Naive B cell (primary cell): ENCODE data around the gene ARID4B. TPM values are rescaled to one million over a fixed set of nuclear protein-coding genes. Genes with fewer than 3 reads are reported as not detected.

Source experiments
- ATAC-seq, 2 donors: fragments of 150-1000 bp; cut with Tn5 transposase; 2 replicates each; pipeline ENCODE4 v1.10.0; 2021; ENCODE audit warnings: low read depth in 2 of 2, mild to moderate bottlenecking in 2 of 2, moderate library complexity in 2 of 2
- DNase-seq: peaks from one replicate; pipeline ENCODE4 v3.0.0; 2022
- H3K27ac Mint-ChIP-seq, 6 donors: one replicate each; pipeline ENCODE4 v1.8.0; 2020 to 2022; ENCODE audit warnings: mild to moderate bottlenecking in 6 of 6, mixed read lengths in 6 of 6, moderate library complexity in 5 of 6, inconsistent platforms in 2 of 6
- H3K27me3 Mint-ChIP-seq, 3 donors: one replicate each; pipeline ENCODE4 v1.8.0; 2021 to 2022; ENCODE audit warnings: mixed read lengths in 3 of 3, mild to moderate bottlenecking in 1 of 3
- H3K36me3 Mint-ChIP-seq, 2 donors: one replicate each; pipeline ENCODE4 v1.8.0; 2020 to 2022; ENCODE audit warnings: mixed read lengths in 2 of 2, inconsistent platforms in 1 of 2, mild to moderate bottlenecking in 1 of 2
- H3K4me1 Mint-ChIP-seq, 3 donors: one replicate each; pipeline ENCODE4 v1.8.0; 2020 to 2022; ENCODE audit warnings: mixed read lengths in 3 of 3, inconsistent platforms in 1 of 3, mild to moderate bottlenecking in 1 of 3, moderate library complexity in 1 of 3
- H3K4me3 Mint-ChIP-seq, 8 donors: one replicate each; pipeline ENCODE4 v1.8.0; 2020 to 2022; ENCODE audit warnings: mild to moderate bottlenecking in 8 of 8, mixed read lengths in 8 of 8, moderate library complexity in 8 of 8, inconsistent platforms in 2 of 8
- H3K9me3 Mint-ChIP-seq, 7 donors: one replicate each; pipeline ENCODE4 v1.8.0; 2020 to 2022; ENCODE audit warnings: mixed read lengths in 7 of 7, mild to moderate bottlenecking in 5 of 7, inconsistent platforms in 2 of 7, moderate library complexity in 1 of 7
- polyA plus RNA-seq, 6 donors: library from polyadenylated mRNA; unstranded; fragments of 300-500 nt; fragmentation: Illumina TruSeq; gene quantifications; one replicate each; pipeline ENCODE4 v1.2.3, GENCODE V29; 2021; ENCODE audit warnings: low read depth in 6 of 6

ARID4B gene
- polyA plus RNA-seq, 6 donors from 2014 or later: 22.5 to 100 (median 59.7) TPM

DNA sequence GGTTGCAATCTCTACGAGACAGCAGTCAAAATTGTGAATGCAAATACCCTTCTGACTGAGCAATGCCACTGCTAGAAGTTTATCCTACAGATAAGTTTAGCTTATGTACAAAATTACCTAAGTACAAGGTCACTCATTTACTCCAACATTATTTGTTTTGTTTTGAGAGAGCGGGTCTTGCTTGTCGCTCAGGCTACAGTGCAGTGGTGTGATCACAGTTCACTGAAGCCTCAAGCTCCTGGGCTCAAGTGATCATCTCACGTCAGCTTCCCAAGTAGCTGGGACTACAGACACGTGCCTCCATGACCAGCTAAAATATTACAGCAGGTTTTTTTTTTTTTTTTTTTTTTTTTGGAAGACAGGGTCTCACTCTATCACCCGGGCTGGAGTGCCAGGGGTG, 182.3 kb downstream of the ARID4B start:
- H3K36me3 Mint-ChIP-seq: peaks cover 6 to 13% of the 10 kb centered on the region in 2 donors
- no peak for ATAC-seq
- no peaks in the 10 kb centered on the region for H3K27me3 Mint-ChIP-seq
- peaks cover 6 to 20% (median 19%) of the 10 kb centered on the region in 3 donors for H3K4me1 Mint-ChIP-seq
- H3K27ac Mint-ChIP-seq: no peak overlapping the region
- no peak for DNase-seq
- H3K4me3 Mint-ChIP-seq: no peak overlapping the region
- H3K9me3 Mint-ChIP-seq: no peaks in the 10 kb centered on the region

GRCh38 chr1:235142991-235143390, 185.0 kb downstream of the ARID4B start:
- Mint-ChIP-seq H3K27ac (no peak overlapping the region), H3K4me3 (peak overlapping the region in 1 of 8 donors; percentile 1), H3K4me1 (peaks cover 4 to 17% (median 13%) of the 10 kb centered on the region in 3 donors), H3K36me3 (peaks cover 13 to 20% of the 10 kb centered on the region in 2 donors), H3K27me3 (no peaks in the 10 kb centered on the region), H3K9me3 (no peaks in the 10 kb centered on the region)
- DNase-seq: no peak
- ATAC-seq: no peak

DNA sequence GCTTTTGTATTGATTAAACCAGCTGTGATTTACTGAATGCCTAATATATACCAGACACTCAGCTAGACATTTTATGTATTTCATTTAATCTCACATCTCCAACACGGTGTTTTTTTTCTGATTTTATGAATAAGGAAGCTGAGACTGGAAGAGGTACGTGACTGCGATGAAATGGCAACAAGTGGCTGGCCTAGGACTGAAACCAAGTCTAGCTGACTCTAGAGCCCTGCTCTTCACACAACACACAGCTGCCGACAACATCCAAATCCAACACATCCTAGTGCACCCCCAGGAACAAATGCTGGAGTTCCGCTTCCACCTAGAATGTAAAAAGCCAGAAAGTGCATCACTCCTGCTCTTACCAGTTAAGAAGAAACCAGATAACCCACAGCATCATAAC, 188.7 kb downstream of the ARID4B start:
- Mint-ChIP-seq H3K4me3 (no peak overlapping the region), H3K36me3 (peaks cover 28 to 36% of the 10 kb centered on the region in 2 donors), H3K27me3 (no peaks in the 10 kb centered on the region), H3K9me3 (no peaks in the 10 kb centered on the region), H3K27ac (peak overlapping the region in 1 of 6 donors; percentile 47), H3K4me1 (peaks cover 0 to 8% (median 5%) of the 10 kb centered on the region in 3 donors)
- no peak for ATAC-seq
- no peak for DNase-seq

GRCh38 chr1:235138821-235139220, 189.2 kb downstream of the ARID4B start:
- no peak overlapping the region for H3K4me3 Mint-ChIP-seq
- H3K36me3 Mint-ChIP-seq: peaks cover 27 to 36% of the 10 kb centered on the region in 2 donors
- DNase-seq: no peak
- H3K4me1 Mint-ChIP-seq: peaks cover 0 to 8% (median 5%) of the 10 kb centered on the region in 3 donors
- ATAC-seq: no peak
- H3K9me3 Mint-ChIP-seq: no peaks in the 10 kb centered on the region
- H3K27me3 Mint-ChIP-seq: no peaks in the 10 kb centered on the region
- H3K27ac Mint-ChIP-seq: peak overlapping the region in 2 of 6 donors; percentile 24 to 29

GRCh38 chr1:235136111-235136510, 191.9 kb downstream of the ARID4B start:
- Mint-ChIP-seq H3K27ac (peak overlapping the region in 2 of 6 donors; percentile 11 to 67), H3K4me1 (peaks cover 0 to 8% (median 5%) of the 10 kb centered on the region in 3 donors), H3K36me3 (peaks cover 22 to 36% of the 10 kb centered on the region in 2 donors), H3K9me3 (no peaks in the 10 kb centered on the region), H3K4me3 (no peak overlapping the region), H3K27me3 (no peaks in the 10 kb centered on the region)
- no peak for DNase-seq
- no peak for ATAC-seq

- Mint-ChIP-seq H3K27me3 (no peaks in the 10 kb centered on the region), H3K9me3 (no peaks in the 10 kb centered on the region), H3K4me1 (peaks cover under 1 to 8% (median 2%) of the 10 kb centered on the region in 3 donors), H3K4me3 (peak overlapping the region in 1 of 8 donors; percentile 29), H3K27ac (peak overlapping the region in 1 of 6 donors; percentile 47), H3K36me3 (peaks cover 22 to 31% of the 10 kb centered on the region in 2 donors)
- no peak for ATAC-seq
- DNase-seq: no peak
Observed at GRCh38 chr1:235134171-235134570, 193.8 kb downstream of the ARID4B start.

- Mint-ChIP-seq H3K9me3 (no peaks in the 10 kb centered on the region), H3K4me1 (peaks cover 4 to 10% (median 9%) of the 10 kb centered on the region in 3 donors), H3K27me3 (no peaks in the 10 kb centered on the region), H3K36me3 (peaks cover 15 to 23% of the 10 kb centered on the region in 2 donors), H3K27ac (peak overlapping the region in 3 of 6 donors; percentile 18 to 77 (median 46)), H3K4me3 (no peak overlapping the region)
- DNase-seq (no peak), ATAC-seq (no peak)
Observed at GRCh38 chr1:235133086-235133485, 194.9 kb downstream of the ARID4B start.

- Mint-ChIP-seq H3K9me3 (no peaks in the 10 kb centered on the region), H3K4me3 (peak overlapping the region in 1 of 8 donors; percentile 73), H3K36me3 (peaks cover 9 to 13% of the 10 kb centered on the region in 2 donors), H3K27ac (peak overlapping the region in 3 of 6 donors; percentile 18 to 95 (median 63)), H3K4me1 (peaks cover 12 to 21% (median 20%) of the 10 kb centered on the region in 3 donors), H3K27me3 (no peaks in the 10 kb centered on the region)
- ATAC-seq (no peak), DNase-seq (no peak)
Observed at GRCh38 chr1:235131961-235132360, 196.0 kb downstream of the ARID4B start.

DNA sequence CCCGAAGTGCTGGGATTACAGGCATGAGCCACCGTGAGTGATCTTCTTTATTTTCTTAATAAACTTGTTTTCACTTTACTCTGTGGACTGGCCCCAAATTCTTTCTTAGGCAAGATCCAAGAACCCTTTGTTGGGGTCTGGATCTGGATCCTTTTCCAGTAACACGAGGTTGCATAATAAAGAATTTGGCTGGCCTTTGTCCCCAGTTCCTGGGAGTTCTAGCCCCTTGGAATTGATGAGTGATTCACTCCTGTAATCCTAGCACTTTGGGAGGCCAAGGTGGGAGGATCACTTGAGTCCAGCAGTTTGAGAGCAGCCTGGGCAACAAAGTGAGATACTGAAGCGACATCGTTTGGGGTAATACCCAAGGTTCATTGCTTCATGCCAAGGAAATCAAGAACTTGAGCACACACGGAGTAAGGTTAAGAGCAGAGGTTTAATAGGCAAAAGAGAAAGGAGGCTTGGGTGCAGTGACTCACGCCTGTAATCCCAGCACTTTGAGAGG, 197.2 kb downstream of the ARID4B start:
- no peaks in the 10 kb centered on the region for H3K9me3 Mint-ChIP-seq
- ATAC-seq: no peak
- DNase-seq: no peak
- peaks cover 16 to 32% (median 31%) of the 10 kb centered on the region in 3 donors for H3K4me1 Mint-ChIP-seq
- no peaks in the 10 kb centered on the region for H3K27me3 Mint-ChIP-seq
- H3K4me3 Mint-ChIP-seq: peak overlapping the region in 2 of 8 donors; percentile 20 to 98
- H3K27ac Mint-ChIP-seq: peak overlapping the region in 4 of 6 donors; percentile 43 to 95 (median 59)
- peaks cover 0 to 2% of the 10 kb centered on the region in 2 donors for H3K36me3 Mint-ChIP-seq

DNA sequence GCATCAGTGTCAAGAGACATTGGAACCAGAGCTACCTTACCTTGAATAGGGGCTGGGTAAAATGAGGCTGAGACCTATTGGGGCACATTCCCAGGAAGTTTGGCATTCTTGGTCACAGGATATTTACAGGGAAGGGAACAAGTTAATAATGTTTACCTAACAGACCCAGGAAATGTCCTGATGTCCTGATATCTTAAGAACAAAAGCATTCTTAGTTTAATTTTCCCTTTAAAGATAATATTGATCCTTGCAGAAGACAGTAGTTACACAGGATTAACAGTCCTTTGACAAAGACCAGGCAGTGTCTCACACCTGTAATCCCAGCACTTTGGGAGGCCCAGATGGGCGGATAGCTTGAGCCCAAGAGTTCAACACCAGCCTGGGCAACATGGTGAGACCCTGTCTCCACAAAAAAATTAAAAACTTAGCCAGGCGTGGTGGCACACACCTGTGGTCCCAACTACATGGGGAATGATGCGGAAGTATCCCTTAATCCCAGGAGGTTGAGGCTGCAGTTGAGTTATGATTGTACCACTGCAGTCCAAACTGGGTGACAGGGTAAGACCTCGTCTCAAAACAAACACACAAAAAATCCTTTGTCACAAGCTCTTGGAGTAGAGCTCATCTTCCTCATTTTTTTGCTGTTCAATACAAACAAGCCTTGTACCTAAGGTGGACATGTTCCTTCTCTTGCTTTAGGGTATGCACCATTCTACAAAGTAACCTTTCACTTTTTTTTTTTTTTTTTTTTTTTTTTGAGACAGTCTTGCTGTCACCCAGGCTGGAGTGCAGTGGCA, 198.0 kb downstream of the ARID4B start:
- Mint-ChIP-seq H3K4me1 (peaks cover 18 to 39% (median 34%) of the 10 kb centered on the region in 3 donors), H3K27me3 (no peaks in the 10 kb centered on the region), H3K4me3 (peak overlapping the region in 7 of 8 donors; percentile 48 to 99 (median 97)), H3K27ac (peak overlapping the region; percentile 91 to 99 (median 98)), H3K9me3 (no peaks in the 10 kb centered on the region), H3K36me3 (no peaks in the 10 kb centered on the region)
- DNase-seq (no peak), ATAC-seq (no peak)

- DNase-seq (peak; percentile 95), ATAC-seq (peak; percentile 93 to 94)
- Mint-ChIP-seq H3K27ac (peak within 1 kb of the TSS; percentile 95 to 99 (median 98)), H3K9me3 (no peaks in the 10 kb centered on the region), H3K36me3 (peaks cover 0 to 4% of the 10 kb centered on the region in 2 donors), H3K27me3 (no peaks in the 10 kb centered on the region), H3K4me3 (peak within 1 kb of the TSS; percentile 95 to 99 (median 98)), H3K4me1 (peaks cover 19 to 51% (median 40%) of the 10 kb centered on the region in 3 donors)
Observed at GRCh38 chr1:235128456-235129328, 199.3 kb downstream of the ARID4B start, which contains the start of gene TOMM20. Gene TOMM20 (minus strand): TSS chr1:235128837. CDS start chr1:235128715, 122 bp downstream.

GRCh38 chr1:235127732-235128455, 200.1 kb downstream of the ARID4B start:
- peak; percentile 5 to 10 for ATAC-seq
- Mint-ChIP-seq H3K4me1 (peaks cover 23 to 59% (median 48%) of the 10 kb centered on the region in 3 donors), H3K36me3 (peaks cover 0 to 4% of the 10 kb centered on the region in 2 donors), H3K9me3 (no peaks in the 10 kb centered on the region), H3K27ac (peak overlapping the region; percentile 95 to 99 (median 98)), H3K4me3 (peak overlapping the region; percentile 95 to 99 (median 98)), H3K27me3 (no peaks in the 10 kb centered on the region)
- DNase-seq: peak; percentile 31
